HG03039 (cell line): Measurements from ENCODE around the gene RBP3.

Experiments used
- ATAC-seq: cut with Tn5 transposase; IDR thresholded peaks from one replicate; pipeline ENCODE4 v1.9.1; 2021; ENCODE audit warnings: mild to moderate bottlenecking, moderate library complexity; ENCODE audit not compliant: unreplicated experiment

Gene RBP3

DNA sequence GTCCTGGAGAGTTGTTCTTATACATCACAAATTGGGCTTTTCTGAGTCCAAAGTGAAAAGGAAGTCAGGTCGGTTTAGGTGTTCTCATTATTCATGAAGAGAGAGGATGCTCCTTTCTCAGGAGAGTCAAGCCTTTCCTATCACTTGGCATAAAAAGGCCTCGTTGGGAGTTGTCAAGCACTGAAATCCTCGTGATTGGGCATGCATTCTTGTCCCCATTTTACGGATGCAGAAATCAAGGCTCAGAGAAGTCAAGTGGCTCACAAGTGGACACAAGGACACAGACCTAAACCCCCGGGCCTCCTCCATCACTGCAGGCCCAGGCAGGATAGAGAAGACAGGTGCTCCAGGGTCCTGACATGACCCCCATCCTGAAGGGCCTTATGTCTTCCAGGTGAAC, 8.5 kb downstream of the RBP3 start:
- ATAC-seq: no peak

- no peak for ATAC-seq
Measured at GRCh38 chr10:47357131-47357582, 9.0 kb downstream of the RBP3 start.

GRCh38 chr10:47357911-47358310, 9.7 kb downstream of the RBP3 start:
- ATAC-seq: no peak

DNA sequence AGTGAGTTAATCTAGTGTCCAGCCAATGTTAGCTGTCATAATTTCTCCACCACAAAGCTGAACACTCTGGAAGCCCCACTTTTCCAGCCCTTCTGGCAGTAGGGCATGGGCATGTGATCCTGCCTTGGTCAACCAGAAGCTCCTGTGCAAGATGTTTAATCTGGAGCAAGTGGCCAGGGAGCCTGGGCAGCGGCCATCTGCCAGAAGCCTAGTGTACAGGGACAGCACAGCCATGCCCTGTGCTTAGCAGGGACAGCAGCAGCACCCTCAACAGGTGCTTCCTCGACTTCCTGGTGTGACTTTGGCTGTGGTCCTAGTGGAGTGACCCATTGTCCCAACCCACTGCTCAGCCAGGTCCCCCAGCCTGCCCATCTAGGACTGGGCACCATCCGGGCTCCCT, 10.3 kb downstream of the RBP3 start:
- ATAC-seq: no peak

DNA sequence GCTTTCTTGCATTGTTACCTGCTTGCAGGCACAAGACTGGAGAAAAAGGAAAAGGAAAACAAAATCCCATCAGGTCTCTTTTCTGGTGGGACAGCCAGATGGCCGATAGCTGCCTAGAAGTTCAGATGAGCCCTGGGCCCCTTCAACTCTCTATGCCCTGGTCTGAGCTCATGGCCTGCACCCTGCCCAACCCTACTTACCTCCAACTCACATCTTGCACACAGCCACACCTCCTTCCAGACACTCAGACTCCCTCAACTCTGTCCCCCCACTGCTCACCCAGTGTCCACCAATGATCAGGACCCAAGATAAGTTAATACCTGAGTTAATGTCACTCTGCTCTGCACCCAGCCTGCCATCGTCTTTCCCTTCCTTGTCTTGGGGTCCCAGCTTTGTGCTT, 10.9 kb downstream of the RBP3 start:
- ATAC-seq: no peak

- ATAC-seq: no peak
Measured at GRCh38 chr10:47359626-47360418, 11.7 kb downstream of the RBP3 start.

DNA sequence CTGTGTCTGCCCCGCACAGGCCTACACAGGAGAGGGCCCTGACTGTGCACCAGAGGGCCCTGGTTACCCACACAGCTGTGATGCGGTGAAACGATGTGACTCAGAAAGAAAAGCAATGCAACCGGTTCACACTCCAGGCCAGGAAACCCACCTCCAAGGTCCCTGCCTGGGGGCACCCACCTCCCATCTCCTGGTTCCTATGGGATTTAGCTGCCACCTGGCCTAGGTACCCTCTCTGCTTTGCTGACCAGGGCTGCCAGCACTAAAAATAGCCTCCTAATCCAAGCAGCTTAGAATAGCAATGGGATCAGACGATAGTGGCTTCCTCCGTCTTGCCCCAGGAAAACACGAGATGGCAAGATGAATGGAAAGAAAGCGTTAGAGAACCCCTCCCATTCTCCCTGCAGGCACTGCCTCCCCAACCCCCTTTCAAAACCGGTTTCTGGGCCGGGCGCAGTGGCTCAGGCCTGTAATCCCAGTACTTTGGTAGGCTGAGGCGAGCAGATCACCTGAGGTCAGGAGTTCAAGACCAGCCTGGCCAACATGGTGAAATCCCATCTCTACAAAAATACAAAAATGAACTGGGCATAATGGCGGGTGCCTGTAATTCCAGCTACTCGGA, 12.4 kb downstream of the RBP3 start:
- no peak for ATAC-seq

- no peak for ATAC-seq
Measured at GRCh38 chr10:47361293-47361692, 13.1 kb downstream of the RBP3 start.

- no peak for ATAC-seq
Measured at GRCh38 chr10:47362199-47362598, 14.0 kb downstream of the RBP3 start.

GRCh38 chr10:47363781-47364180, 15.6 kb downstream of the RBP3 start:
- no peak for ATAC-seq

DNA sequence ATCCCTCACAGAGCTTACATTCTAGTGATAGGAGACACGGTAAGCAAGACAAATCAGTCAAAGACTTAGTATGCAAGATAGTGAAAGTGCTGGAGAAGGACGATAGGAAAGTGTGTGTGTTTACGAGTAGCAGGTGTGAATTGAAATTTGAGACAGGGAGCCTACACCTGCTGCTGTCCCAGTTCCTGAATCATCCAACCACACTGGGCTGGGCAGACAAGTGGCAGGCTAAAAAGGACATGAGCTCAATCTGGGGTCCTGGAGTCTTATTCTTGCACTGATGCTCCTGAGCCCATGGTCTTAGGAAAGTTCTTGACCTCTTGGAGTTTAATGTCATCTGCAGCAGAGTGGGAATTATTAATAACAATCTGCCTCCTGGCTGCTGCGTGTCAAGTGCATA, 16.2 kb downstream of the RBP3 start:
- ATAC-seq: no peak

GRCh38 chr10:47364911-47365310, 16.7 kb downstream of the RBP3 start:
- no peak for ATAC-seq

DNA sequence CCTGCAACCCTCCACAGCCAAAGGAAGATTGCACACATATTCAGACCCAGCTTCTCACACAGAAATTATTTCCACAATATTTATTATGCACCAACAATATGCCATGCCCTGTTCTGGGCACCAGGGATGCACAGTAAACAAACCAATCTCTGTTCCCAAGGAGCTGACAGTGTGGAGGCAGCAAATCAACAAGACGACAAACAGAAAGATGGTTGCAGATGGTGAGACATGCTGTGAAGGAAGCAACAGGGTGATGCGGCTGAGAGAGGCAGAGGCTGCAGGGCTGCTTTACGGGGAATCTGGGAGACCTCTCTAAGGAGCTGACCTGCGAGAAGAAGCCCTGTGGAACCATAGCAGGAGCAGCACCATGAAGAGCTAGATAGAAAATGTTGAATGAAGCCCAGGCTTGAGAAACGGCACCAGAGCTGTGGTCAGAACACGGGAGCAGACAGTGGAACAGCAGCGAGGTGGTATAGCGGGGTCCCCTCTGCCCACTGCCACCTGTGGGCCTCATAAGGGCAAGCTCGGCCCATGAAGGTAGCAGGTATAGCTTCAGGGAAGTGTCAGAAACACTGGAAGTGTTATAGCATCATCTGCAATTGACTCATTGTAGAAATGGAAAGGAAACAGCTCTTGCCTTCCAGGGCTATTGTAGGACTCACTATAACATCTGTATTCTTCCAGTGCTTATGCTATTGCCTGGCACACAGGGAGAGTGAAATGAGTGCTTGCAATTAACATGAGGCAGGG, 17.4 kb downstream of the RBP3 start:
- ATAC-seq: no peak

- ATAC-seq: no peak
Measured at GRCh38 chr10:47366181-47366631, 18.0 kb downstream of the RBP3 start.

DNA sequence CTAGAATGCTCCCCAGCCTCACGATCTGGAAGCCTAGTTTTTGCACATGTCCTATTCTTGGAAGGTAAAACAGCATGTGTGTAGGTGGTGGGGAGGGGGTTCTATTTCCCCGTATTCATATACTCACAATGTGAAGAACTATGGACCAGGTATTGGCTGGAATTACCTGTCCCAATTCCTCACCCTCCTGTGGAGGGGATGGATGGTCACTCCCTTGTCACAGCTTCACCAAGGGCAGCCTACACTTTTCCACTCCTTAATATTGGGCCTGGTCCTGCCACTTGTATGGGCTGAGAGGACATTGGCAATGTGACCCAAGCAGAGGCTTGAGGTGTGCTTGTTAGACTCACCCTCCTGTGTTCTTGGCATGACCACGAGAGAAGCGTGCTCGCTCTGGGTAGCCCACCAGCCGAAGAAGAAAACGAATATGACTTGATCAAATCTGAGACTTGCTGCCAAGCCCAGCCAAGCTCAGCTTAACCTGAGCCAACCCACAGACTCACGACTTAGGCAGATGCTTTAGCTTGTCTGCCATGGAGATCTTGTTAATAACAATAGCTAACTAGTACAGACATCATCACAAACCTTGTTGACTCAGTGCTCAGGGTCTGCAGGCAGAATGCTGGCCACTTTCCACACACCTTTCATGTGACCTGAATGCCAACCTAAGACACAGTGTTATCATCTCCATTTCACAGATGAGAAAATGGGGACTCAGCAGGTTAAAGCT, 18.7 kb downstream of the RBP3 start:
- no peak for ATAC-seq

DNA sequence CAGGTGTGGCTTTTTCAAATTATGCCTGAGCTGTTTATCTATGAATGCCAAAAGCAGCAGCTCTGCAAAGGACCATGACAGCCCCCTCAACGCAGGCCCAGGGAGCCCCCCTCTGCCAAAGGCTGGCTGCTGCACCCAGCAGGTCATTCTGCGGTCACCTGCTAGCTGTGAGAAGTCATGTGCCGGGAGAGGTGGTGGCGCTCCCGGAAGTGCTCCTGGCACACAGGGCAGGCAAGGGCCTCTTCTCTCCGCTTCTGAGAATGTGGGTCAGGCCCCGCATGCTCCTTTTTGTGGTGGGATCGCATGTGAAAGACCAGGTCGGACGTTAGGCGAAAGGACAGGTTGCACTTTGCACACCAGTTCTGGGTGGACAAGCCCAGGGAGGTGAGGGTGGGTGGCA, 19.5 kb downstream of the RBP3 start:
- ATAC-seq: no peak

DNA sequence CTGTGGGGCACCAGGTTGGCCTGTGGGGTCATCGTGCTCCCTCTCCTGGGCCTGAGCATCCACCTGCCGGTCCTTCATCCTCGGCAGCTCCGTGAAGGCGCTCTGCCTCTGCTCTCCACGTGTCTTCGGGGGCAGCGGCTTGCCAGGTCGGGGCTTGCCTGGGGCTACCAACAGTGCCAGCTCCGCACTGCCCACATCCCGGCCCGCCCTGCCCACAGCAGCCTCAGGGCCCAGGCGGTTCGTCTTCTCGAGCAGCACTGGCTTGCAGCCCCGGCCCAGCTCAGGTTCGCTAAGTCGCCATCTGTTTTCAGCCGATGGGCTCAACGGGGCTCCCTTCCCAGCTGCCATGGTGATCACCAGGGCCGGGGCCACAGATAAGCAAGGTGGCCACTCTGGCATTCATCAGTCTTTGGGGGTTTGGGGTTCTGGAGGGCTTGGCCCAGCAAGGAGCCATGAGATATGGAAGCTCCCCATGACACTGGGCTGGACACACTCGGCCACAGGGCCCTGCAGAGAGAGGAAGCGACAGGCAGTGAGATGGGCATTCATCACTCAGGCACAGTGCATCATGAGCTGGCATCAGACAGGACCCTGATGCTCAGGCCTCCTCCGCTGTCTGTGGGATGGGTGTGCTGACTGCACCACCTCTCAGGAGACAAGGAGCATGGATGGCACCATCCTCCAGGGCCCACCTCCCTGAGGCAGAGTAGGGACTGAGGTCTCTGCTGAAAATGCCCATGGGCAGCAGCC, 20.4 kb downstream of the RBP3 start:
- ATAC-seq: no peak

DNA sequence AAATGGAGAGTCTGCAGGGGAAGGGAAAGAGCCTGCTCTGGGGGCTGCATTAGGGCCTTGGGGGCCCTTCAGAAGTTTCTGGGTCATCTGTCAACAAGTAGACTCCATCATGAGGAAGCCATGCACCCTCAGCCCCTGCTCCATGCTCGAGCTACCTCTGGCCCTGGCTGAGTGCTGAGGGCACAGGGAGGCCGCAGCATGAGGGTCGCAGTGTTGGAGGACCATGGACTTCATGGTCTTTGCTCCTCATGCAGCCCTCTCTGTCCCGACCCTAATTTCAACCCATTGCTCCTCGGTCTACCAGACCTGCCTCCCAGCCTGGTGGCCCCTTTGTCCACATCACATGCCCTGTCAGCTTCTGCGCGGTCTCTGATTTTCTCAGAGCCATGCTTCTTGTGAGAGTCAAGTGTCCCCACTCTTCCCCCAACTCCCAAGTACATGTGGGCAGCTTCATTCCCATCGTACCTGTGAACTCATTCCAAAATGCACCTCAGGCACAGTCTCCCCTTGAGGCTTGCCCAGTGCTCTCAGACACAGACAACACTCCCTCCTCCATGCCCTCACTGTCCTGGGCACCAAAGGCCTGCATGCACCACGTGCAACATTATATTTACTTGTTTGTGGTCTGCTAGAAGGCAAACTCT, 21.2 kb downstream of the RBP3 start:
- no peak for ATAC-seq

DNA sequence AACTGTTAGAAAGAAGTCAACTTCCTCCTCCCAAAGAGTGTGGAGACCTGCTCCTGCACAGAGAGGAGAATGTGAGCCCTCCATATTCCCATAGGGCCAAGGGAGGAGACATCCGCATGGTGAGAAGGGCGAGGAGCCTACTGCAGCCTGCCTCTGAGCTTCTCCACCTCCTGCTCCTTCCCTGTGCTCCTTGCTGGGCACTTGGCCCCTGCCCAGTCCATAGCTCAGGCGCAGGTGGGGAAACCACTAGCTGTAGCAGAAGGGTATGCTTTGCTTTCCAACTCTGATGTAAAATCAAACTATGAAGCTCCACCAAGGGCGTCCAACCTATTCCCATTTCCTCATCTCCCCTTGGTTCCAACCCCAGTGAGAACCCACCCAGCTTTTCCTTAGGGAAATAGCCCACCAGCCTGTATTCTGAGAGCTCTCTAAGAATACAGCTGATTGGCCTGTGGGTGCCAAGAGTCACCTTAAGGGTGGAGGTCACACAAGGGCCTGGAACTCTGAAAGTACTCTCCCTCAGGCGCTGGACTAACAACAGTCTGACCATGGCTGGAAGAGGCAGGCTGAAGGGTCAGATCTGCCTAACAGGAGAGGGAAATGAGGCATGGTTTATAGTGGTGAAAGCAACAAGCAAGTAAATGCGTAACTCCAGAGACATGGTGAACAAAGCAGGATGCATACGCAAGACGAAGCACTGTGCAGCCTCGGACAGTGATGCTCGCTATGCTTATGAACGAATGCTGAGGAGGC, 22.0 kb downstream of the RBP3 start:
- ATAC-seq: no peak
